ENCODE data around the gene MRRF.

MRRF gene

GRCh38 chr9:122228568-122229484 lies 35.9 kb upstream of the MRRF start, which contains the start of gene LHX6:
Gene LHX6 (minus strand): TSS chr9:122228957. CDS start chr9:122228740, 217 bp downstream.
- no peak for DNase-seq

- no peak for DNase-seq
Measured at GRCh38 chr9:122229485-122229837, 35.2 kb upstream of the MRRF start.

- no peak for DNase-seq
Measured at GRCh38 chr9:122232796-122233306, 31.8 kb upstream of the MRRF start.

- no peak for DNase-seq
Measured at GRCh38 chr9:122234022-122234748, 30.5 kb upstream of the MRRF start.

- no peak for DNase-seq
Measured at GRCh38 chr9:122236681-122237080, 28.0 kb upstream of the MRRF start.

GRCh38 chr9:122239722-122240121 lies 25.0 kb upstream of the MRRF start:
- no peak for DNase-seq

GRCh38 chr9:122244349-122244748 lies 20.3 kb upstream of the MRRF start:
- DNase-seq = no peak

- no peak for DNase-seq
Measured at GRCh38 chr9:122246666-122247065, 18.0 kb upstream of the MRRF start.

GRCh38 chr9:122248448-122248865 lies 16.2 kb upstream of the MRRF start:
- no peak for DNase-seq

- no peak for DNase-seq
Measured at GRCh38 chr9:122251351-122251750, 13.3 kb upstream of the MRRF start.

GRCh38 chr9:122252796-122253195 lies 11.9 kb upstream of the MRRF start:
- no peak for DNase-seq

GRCh38 chr9:122254761-122255160 lies 9.9 kb upstream of the MRRF start:
- DNase-seq = no peak

- DNase-seq = no peak
Measured at GRCh38 chr9:122256206-122256605, 8.5 kb upstream of the MRRF start.

GRCh38 chr9:122258886-122259415 lies 5.7 kb upstream of the MRRF start:
- DNase-seq = no peak

GRCh38 chr9:122261469-122261881 lies 3.2 kb upstream of the MRRF start:
- no peak for DNase-seq

- no peak for DNase-seq
Measured at GRCh38 chr9:122262073-122262472, 2.6 kb upstream of the MRRF start.

- DNase-seq = no peak
Measured at GRCh38 chr9:122263699-122264349, 858 bp upstream of the MRRF start.

- no peak for DNase-seq
Measured at GRCh38 chr9:122265149-122265915, 650 bp downstream of the MRRF start.

GRCh38 chr9:122268041-122268814 lies 3.5 kb downstream of the MRRF start:
- no peak for DNase-seq

GRCh38 chr9:122274055-122274454 lies 9.4 kb downstream of the MRRF start:
- no peak for DNase-seq

- DNase-seq = no peak
Measured at GRCh38 chr9:122276096-122276495, 11.4 kb downstream of the MRRF start.

Data from activated T-cell treated with anti-CD3 and anti-CD28 coated beads, Interleukin-2, amount 50 U/mL, for 1 hour (primary cell).